Smooth muscle cell (in vitro differentiated cells): ENCODE results near the gene SUMO2. TPM values are rescaled to one million over a fixed set of nuclear protein-coding genes. Genes with fewer than 3 reads are reported as not detected.

Source experiments
- DNase-seq: peaks from one replicate; lab custom pipeline; 2025; ENCODE audit not compliant: unreplicated experiment; lab: John Stamatoyannopoulos, UW
- H2AFZ ChIP-seq: fragments of 200-600 bp; sonication (generic); 2 replicates; pipeline ENCODE4 v1.6.0; 2016; ENCODE audit warnings: antibody characterized with exemption, low read depth, mild to moderate bottlenecking
- H3F3A ChIP-seq: fragments of 200-600 bp; sonication (generic); 2 replicates; pipeline ENCODE4 v1.6.0; 2017; ENCODE audit warnings: antibody characterized with exemption, low read depth
- H3K27ac ChIP-seq: fragments of 200-600 bp; sonication (generic); 2 replicates; pipeline ENCODE4 v1.5.1; 2016; ENCODE audit warnings: low read depth, mild to moderate bottlenecking
- H3K27me3 ChIP-seq: fragments of 200-600 bp; sonication (generic); 2 replicates; pipeline ENCODE4 v1.6.1; 2016; ENCODE audit warnings: low read depth, mild to moderate bottlenecking
- H3K36me3 ChIP-seq: fragments of 200-600 bp; sonication (generic); 2 replicates; pipeline ENCODE4 v1.5.1; 2016; ENCODE audit warnings: low read depth
- H3K4me1 ChIP-seq: fragments of 200-600 bp; sonication (generic); 2 replicates; pipeline ENCODE4 v1.5.1; 2016; ENCODE audit warnings: low read depth
- H3K4me2 ChIP-seq: fragments of 200-600 bp; sonication (generic); 2 replicates; pipeline ENCODE4 v1.6.0; 2016; ENCODE audit warnings: mild to moderate bottlenecking
- H3K4me3 ChIP-seq: fragments of 200-600 bp; sonication (generic); 2 replicates; pipeline ENCODE4 v1.5.1; 2016; ENCODE audit warnings: mild to moderate bottlenecking
- H3K79me2 ChIP-seq: fragments of 200-600 bp; sonication (generic); 2 replicates; pipeline ENCODE4 v1.6.0; 2016; ENCODE audit warnings: low read depth, mild to moderate bottlenecking
- H3K9ac ChIP-seq: fragments of 200-600 bp; sonication (generic); 2 replicates; pipeline ENCODE4 v1.6.0; 2016; ENCODE audit warnings: low read depth
- H3K9me3 ChIP-seq: fragments of 200-600 bp; sonication (generic); replicated peaks from 2 replicates; pipeline ENCODE4 v1.5.1; 2016; ENCODE audit warnings: low read depth
- H4K20me1 ChIP-seq: fragments of 200-600 bp; sonication (generic); 2 replicates; pipeline ENCODE4 v1.6.0; 2016; ENCODE audit warnings: low read depth
- WGBS: methylation state at CpG from one replicate; pipeline ENCODE4 v1.1.7; 2016; ENCODE audit warnings: low lambda C conversion rate; 5-methylcytosine and 5-hydroxymethylcytosine counted together
- polyA plus RNA-seq: library from polyadenylated mRNA; unstranded; fragments of >200 nt; fragmentation: Nextera tagmentation; extraction: Ambion mirVana; gene quantifications from 2 replicates; pipeline ENCODE4 v1.2.1, GENCODE V29; 2016
- total RNA-seq: library from RNA; depleted of rRNA; stranded (reverse); fragments of >200 nt; gene quantifications from 2 replicates; pipeline ENCODE4 v1.2.3, GENCODE V29; 2014
- TF ChIP-seq, protein P1 (sequence below): fragments of 200-600 bp; sonication (generic); IDR thresholded peaks from 2 replicates; pipeline ENCODE4 v1.5.1; 2017; ENCODE audit warnings: borderline replicate concordance, mild to moderate bottlenecking, antibody characterized with exemption; ENCODE audit not compliant: insufficient read depth, poor library complexity, severe bottlenecking

The SUMO2 gene
- total and polyA plus RNA-seq, 2 experiments from 2014 or later = 111 to 419 TPM

DNA sequence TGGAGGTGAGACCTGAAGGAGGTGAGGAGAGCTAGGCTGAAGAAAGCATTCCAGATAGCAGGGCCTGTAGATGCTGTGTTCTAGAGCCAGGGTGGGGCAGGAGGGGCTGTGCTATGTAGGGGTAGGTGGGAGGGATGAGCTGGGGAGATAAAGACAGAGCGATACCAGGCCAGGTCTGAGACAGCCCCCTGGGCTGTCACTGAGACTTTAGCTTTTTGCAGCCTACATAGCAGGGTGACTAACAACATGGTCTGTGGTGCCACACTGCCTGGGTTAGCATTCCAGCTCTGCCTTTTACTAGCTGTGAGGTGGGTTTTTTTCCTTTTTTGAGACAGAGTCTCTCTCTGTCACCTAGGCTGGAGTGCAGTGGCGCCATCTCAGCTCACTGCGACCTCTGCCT is 37.1 kb upstream of the SUMO2 start:
- no peak overlapping the region for H3K27ac ChIP-seq
- no peak for DNase-seq
- H3K4me3 ChIP-seq = no peak overlapping the region
- no peaks in the 10 kb centered on the region for H3K4me1 ChIP-seq
- H4K20me1 ChIP-seq = no peaks in the 10 kb centered on the region
- WGBS = 94% methylated on average over 3 of the region's 3 CpGs
- no peak overlapping the region for H3K4me2 ChIP-seq
- H3K9me3 ChIP-seq = no peaks in the 10 kb centered on the region
- H3F3A ChIP-seq = no peaks in the 10 kb centered on the region
- no peaks in the 10 kb centered on the region for H3K27me3 ChIP-seq
- H2AFZ ChIP-seq = no peak overlapping the region
- H3K9ac ChIP-seq = no peak overlapping the region
- H3K36me3 ChIP-seq = peaks cover 4% of the 10 kb centered on the region
- TF ChIP-seq, protein P1, sequence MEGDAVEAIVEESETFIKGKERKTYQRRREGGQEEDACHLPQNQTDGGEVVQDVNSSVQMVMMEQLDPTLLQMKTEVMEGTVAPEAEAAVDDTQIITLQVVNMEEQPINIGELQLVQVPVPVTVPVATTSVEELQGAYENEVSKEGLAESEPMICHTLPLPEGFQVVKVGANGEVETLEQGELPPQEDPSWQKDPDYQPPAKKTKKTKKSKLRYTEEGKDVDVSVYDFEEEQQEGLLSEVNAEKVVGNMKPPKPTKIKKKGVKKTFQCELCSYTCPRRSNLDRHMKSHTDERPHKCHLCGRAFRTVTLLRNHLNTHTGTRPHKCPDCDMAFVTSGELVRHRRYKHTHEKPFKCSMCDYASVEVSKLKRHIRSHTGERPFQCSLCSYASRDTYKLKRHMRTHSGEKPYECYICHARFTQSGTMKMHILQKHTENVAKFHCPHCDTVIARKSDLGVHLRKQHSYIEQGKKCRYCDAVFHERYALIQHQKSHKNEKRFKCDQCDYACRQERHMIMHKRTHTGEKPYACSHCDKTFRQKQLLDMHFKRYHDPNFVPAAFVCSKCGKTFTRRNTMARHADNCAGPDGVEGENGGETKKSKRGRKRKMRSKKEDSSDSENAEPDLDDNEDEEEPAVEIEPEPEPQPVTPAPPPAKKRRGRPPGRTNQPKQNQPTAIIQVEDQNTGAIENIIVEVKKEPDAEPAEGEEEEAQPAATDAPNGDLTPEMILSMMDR = no peak
- no peaks in the 10 kb centered on the region for H3K79me2 ChIP-seq

DNA sequence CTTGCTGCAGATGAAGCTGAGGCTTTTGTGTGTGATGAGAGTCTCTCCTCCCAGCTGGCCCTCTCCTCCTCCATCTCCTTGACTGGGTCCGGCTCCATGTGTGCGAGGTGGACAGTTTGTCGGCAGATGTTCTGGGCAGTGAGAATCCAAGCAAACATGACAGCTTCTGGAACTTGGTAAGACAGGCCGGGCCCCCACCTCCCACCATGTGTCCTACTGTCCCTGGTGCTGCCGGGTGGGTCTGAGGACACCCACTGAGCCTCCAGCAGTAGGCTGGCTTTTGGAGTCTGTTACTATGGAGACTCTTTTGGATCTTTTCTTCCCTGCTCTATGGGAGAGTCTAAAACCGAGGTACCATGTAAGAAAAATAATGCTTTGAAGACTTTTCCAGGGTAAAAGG is 35.4 kb upstream of the SUMO2 start:
- no peaks in the 10 kb centered on the region for H3K27me3 ChIP-seq
- no peaks in the 10 kb centered on the region for H3K4me1 ChIP-seq
- over 99% methylated on average over 6 of the region's 6 CpGs for WGBS
- no peak overlapping the region for H2AFZ ChIP-seq
- H3K9me3 ChIP-seq = no peaks in the 10 kb centered on the region
- DNase-seq = no peak
- H3K4me3 ChIP-seq = no peak overlapping the region
- TF ChIP-seq, protein P1 = no peak
- no peaks in the 10 kb centered on the region for H3F3A ChIP-seq
- H3K79me2 ChIP-seq = no peaks in the 10 kb centered on the region
- H3K36me3 ChIP-seq = peaks cover 10% of the 10 kb centered on the region
- no peaks in the 10 kb centered on the region for H4K20me1 ChIP-seq
- no peak overlapping the region for H3K4me2 ChIP-seq
- H3K27ac ChIP-seq = no peak overlapping the region
- H3K9ac ChIP-seq = no peak overlapping the region

DNA sequence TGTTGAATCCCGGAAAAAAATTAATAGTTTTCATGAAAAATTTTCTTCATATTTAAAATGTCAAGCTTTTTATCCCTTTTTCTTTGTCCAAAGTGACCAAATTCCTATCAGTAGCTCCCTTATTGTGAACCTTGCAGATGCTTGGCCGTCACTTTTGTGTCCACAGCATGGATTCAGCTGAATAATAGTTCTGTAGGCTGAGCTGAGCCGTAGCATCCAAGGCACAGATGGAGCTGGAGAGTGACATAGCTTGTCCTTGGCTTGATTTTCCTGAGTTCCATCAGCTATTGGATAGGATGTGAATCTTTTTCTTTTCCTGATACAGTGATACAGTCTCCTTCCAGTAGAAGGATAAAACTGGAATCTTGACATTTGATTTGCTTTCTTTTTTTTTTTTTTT is 26.3 kb upstream of the SUMO2 start:
- Histone ChIP-seq H3K4me1 (peaks cover 13% of the 10 kb centered on the region), H3K9me3 (no peaks in the 10 kb centered on the region), H2AFZ (no peak overlapping the region), H3F3A (peaks cover 4% of the 10 kb centered on the region), H4K20me1 (no peaks in the 10 kb centered on the region), H3K79me2 (peaks cover 47% of the 10 kb centered on the region), H3K36me3 (peaks cover 16% of the 10 kb centered on the region), H3K27me3 (no peaks in the 10 kb centered on the region), H3K9ac (no peak overlapping the region), H3K4me3 (no peak overlapping the region), H3K27ac (no peak overlapping the region), H3K4me2 (no peak overlapping the region)
- no peak for DNase-seq
- TF ChIP-seq, protein P1 = no peak
- WGBS = 99% methylated on average over 3 of the region's 3 CpGs

DNA sequence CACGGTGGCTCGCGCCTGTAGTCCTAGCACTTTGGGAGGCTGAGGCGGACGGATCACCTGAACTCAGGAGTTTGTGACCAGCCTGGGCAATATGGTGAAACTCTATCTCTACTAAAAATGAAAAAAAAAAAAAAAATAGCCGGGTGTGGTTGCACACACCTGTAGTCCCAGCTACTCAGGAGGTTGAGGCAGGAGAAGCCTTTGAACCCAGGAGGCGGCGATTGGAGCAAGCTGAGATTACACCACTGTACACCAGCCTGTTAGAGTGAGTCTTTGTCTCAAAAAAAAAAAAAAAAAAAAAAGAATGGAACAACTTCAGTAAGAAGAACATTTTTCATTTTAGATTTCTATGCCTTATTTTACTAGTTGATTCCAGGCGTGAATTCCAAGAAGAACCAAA is 25.4 kb upstream of the SUMO2 start:
- Histone ChIP-seq H3K79me2 (peaks cover 47% of the 10 kb centered on the region), H3K27me3 (no peaks in the 10 kb centered on the region), H3K4me3 (no peak overlapping the region), H3K9me3 (no peaks in the 10 kb centered on the region), H4K20me1 (no peaks in the 10 kb centered on the region), H3F3A (peaks cover 4% of the 10 kb centered on the region), H3K27ac (no peak overlapping the region), H2AFZ (no peak overlapping the region), H3K4me2 (no peak overlapping the region), H3K9ac (no peak overlapping the region), H3K4me1 (peaks cover 13% of the 10 kb centered on the region), H3K36me3 (peaks cover 14% of the 10 kb centered on the region)
- WGBS = 95% methylated on average over 9 of the region's 9 CpGs
- TF ChIP-seq, protein P1 = no peak
- no peak for DNase-seq
